Endometrial microvascular endothelial cells (primary cell): ENCODE results near the gene RBMS3. TPM values are rescaled to one million over a fixed set of nuclear protein-coding genes. Genes with fewer than 3 reads are reported as not detected.

Source experiments
- in situ Hi-C: cut with HindIII; loops from 2 replicates; pipeline ENCODE4 v1.10.0; 2017; ENCODE audit warnings: low sequenced_read_pairs, low pct_unique_long_range_greater_than_20kb; ENCODE audit errors: inconsistent ontology term
- total RNA-seq: library from RNA; depleted of rRNA; stranded (reverse); fragments of >200 nt; gene quantifications from one replicate; pipeline ENCODE4 v1.2.3, GENCODE V29; 2015; ENCODE audit errors: inconsistent ontology term

The RBMS3 gene
- total RNA-seq, 1 donor from 2014 or later: 21.6 TPM

- in situ Hi-C loops: no loop called here
Observed at GRCh38 chr3:29610781-29611180, 329.9 kb downstream of the RBMS3 start.

- in situ Hi-C loops: no loop called here
Observed at GRCh38 chr3:29611252-29611651, 330.4 kb downstream of the RBMS3 start.

- in situ Hi-C loops: no loop called here
Observed at GRCh38 chr3:29612536-29612935, 331.7 kb downstream of the RBMS3 start.

- in situ Hi-C loops: no loop called here
Observed at GRCh38 chr3:29614954-29615353, 334.1 kb downstream of the RBMS3 start.

GRCh38 chr3:29618395-29619282 lies 337.8 kb downstream of the RBMS3 start:
- in situ Hi-C loops: no loop called here

GRCh38 chr3:29619676-29620075 lies 338.8 kb downstream of the RBMS3 start:
- in situ Hi-C loops: no loop called here

GRCh38 chr3:29627136-29628117 lies 346.6 kb downstream of the RBMS3 start:
- in situ Hi-C loops: no loop called here

- in situ Hi-C loops: no loop called here
Observed at GRCh38 chr3:29628795-29629194, 347.9 kb downstream of the RBMS3 start.

GRCh38 chr3:29635888-29636287 lies 355.0 kb downstream of the RBMS3 start:
- in situ Hi-C loops: no loop called here

GRCh38 chr3:29637068-29637467 lies 356.2 kb downstream of the RBMS3 start:
- in situ Hi-C loops: no loop called here

GRCh38 chr3:29639578-29640290 lies 358.9 kb downstream of the RBMS3 start:
- in situ Hi-C loops: no loop called here

GRCh38 chr3:29642393-29643033 lies 361.6 kb downstream of the RBMS3 start:
- in situ Hi-C loops: no loop called here

GRCh38 chr3:29643034-29643425 lies 362.2 kb downstream of the RBMS3 start:
- in situ Hi-C loops: no loop called here

- in situ Hi-C loops: no loop called here
Observed at GRCh38 chr3:29644261-29644660, 363.4 kb downstream of the RBMS3 start.

- in situ Hi-C loops: no loop called here
Observed at GRCh38 chr3:29644956-29645636, 364.2 kb downstream of the RBMS3 start.

GRCh38 chr3:29646043-29646442 lies 365.2 kb downstream of the RBMS3 start:
- in situ Hi-C loops: no loop called here

GRCh38 chr3:29649815-29650547 lies 369.1 kb downstream of the RBMS3 start:
- in situ Hi-C loops: no loop called here
